Stimulated activated naive CD8-positive, alpha-beta T cell treated with anti-CD3 and anti-CD28 coated beads, Interleukin-15, Interleukin-2, amounts not matched to agents 100 ng/mL and 50 ng/mL, for 24 hours (primary cell): ENCODE data around the gene ZFAND6.
A peak's percentile ranks its signal among the peaks of the same experiment; 100 is the strongest.
"Not testable (repeated sequence)": the region's sequence is repeated elsewhere in the genome, so short reads cannot be mapped to it uniquely, and the experiment has no call there.

Source experiments
- H3K27ac Mint-ChIP-seq: one replicate; pipeline ENCODE4 v1.8.0; 2021; ENCODE audit warnings: mild to moderate bottlenecking, mixed read lengths
- H3K27me3 Mint-ChIP-seq: one replicate; pipeline ENCODE4 v1.8.0; 2021; ENCODE audit warnings: mixed read lengths
- H3K36me3 Mint-ChIP-seq: one replicate; pipeline ENCODE4 v1.8.0; 2021; ENCODE audit warnings: low read depth, mixed read lengths
- H3K4me1 Mint-ChIP-seq: one replicate; pipeline ENCODE4 v1.8.0; 2021; ENCODE audit warnings: low read depth, mixed read lengths
- H3K4me3 Mint-ChIP-seq: one replicate; pipeline ENCODE4 v1.8.0; 2021; ENCODE audit warnings: mild to moderate bottlenecking, mixed read lengths
- H3K9me3 Mint-ChIP-seq: one replicate; pipeline ENCODE4 v1.8.0; 2021; ENCODE audit warnings: mixed read lengths

The ZFAND6 gene

DNA sequence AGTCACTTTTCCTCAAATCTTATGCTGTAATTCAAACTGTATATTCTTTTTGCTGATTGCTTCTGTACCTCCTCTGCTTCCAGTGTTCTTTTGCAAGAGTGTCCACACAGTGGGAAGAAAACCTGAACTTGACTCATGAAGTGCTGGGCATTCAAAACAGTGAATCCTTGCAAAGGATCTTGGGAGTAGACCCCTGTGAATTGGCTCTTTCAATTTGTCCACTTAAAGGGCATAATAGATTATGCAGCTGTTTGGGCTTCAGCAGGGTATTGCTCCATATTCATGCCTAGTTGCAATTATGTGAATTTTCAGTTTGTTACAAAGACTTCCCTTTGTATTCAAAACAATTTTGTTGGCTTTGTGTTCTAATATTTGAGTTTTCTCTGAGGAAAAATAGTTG is 11.4 kb downstream of the ZFAND6 start:
- H3K27me3 Mint-ChIP-seq, result no peaks in the 10 kb centered on the region
- H3K4me3 Mint-ChIP-seq, result no peak overlapping the region
- H3K9me3 Mint-ChIP-seq, result no peaks in the 10 kb centered on the region
- peaks cover 10% of the 10 kb centered on the region for H3K36me3 Mint-ChIP-seq
- no peak overlapping the region for H3K27ac Mint-ChIP-seq
- peaks cover 76% of the 10 kb centered on the region for H3K4me1 Mint-ChIP-seq

DNA sequence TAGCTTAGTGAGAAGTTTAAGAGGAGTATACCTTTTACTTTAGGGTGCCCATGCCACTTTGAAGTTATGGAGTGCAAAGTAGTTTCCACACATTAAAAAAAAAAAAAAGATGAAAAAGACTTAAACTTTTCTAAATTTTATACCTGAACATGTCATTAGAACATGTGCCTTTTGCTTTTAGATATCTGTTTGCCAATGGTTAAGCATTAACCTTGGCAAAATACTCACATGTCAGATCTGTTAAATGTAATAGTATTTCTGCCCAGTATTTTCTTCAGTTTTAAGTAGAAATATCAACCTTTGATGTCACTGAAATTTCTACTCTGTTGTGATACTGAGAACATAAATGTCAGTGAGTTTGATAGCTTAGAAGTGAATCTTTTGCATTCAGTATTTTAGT is 12.2 kb downstream of the ZFAND6 start:
- Mint-ChIP-seq H3K27ac (peak overlapping the region; percentile 41), H3K9me3 (no peaks in the 10 kb centered on the region), H3K4me3 (peak overlapping the region; percentile 44), H3K4me1 (peaks cover 78% of the 10 kb centered on the region), H3K36me3 (peaks cover 12% of the 10 kb centered on the region), H3K27me3 (no peaks in the 10 kb centered on the region)

DNA sequence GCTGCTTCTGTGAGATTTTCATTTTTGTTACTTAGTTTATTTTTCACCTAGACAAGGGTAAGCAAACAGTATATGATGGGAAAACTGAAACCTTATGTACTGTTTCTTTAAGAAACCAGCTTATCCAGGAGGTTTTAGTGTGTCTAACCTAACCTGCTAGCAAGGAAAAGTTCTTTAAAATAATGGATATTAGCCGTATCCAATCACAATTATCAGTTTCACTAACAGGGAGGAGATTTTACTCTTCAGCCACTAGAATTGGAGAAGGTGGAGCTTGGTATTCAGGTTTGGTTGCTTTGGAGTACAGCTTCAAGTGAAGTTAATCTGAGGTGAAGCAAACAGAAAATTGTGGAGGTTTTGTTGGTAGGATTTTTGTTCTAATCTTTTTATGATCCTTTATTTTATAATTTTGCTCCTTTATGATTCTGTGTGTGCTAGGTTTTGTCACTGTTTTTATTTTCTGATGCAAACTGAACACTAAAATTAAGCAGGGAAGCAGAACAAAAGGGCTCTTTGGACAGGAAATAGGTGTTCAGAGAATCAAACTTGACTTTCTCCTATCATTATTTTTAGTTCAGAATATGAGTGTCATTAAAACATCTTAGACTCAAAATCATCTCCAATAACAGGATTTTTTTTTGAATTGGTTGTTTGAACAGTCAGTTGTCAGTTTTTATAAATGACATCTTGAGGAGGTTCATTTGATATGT is 13.0 kb downstream of the ZFAND6 start:
- Mint-ChIP-seq H3K4me3 (peak overlapping the region; percentile 88), H3K9me3 (no peaks in the 10 kb centered on the region), H3K27me3 (no peaks in the 10 kb centered on the region), H3K4me1 (peaks cover 78% of the 10 kb centered on the region), H3K27ac (peak overlapping the region; percentile 47), H3K36me3 (peaks cover 12% of the 10 kb centered on the region)

DNA sequence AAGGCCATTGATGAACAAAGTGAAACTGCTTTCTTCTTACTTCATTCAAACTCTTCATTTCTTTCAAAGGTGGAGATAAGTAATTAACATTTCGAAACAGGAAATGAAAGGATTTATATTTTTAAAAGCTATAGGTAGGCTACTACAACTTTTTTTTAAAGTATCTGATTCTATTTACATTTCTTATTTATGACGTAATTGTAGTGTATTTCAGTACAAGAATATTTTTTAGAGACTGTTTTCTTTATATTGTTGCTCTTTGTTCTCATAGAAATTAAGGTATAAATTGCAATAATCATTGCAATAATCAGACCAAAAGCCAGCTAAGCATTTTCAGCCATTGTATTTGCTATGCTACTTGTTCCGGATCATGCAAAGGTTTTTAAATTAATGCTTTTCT is 13.7 kb downstream of the ZFAND6 start:
- Mint-ChIP-seq H3K27ac (no peak overlapping the region), H3K36me3 (peaks cover 15% of the 10 kb centered on the region), H3K4me3 (peak overlapping the region; percentile 21), H3K9me3 (no peaks in the 10 kb centered on the region), H3K4me1 (peaks cover 79% of the 10 kb centered on the region), H3K27me3 (no peaks in the 10 kb centered on the region)

DNA sequence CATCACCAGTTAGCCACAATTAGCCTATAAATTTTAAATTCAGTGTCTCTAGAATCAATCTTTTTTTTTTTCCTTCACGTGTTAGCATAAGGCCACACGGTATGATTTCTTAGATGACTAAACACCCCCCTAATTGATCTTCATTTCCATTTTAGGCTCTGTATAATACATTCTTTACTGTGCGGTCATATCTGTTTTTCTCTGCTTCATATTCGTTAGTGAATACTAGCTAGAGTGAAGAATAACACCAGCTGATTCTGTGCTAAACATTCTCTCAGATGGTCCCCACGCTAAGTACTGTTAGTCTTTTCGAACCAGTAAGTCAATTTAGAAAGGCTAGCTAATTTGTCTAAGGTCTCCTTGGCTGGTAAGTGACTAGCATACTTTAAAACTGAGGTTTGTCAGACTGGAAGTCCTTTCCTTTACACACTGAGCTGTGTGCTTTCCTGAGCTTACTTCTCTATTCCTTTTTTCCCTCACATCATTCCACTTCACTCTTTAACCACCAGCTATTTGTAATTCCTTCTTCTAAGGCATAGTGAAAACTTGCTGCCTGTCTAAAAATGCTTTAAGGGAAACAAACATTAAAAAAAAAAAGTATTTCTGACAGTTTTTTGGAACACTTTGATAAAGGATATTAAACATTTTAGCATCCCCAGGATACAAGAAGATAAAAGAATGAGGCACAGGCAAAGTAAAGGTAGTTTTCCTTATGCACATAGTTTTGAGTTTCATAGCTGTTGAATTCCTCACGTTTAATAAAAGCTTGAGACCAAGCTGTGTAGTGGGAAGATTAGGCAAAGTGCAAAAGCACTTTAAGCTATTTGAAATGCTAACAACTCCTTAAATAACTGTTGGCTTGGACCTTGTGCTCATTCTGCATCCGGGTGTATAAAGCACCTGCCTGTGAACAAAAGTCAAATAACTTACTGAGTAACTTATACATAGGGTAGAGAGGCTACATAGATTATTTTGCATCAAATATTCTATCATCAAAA is 17.1 kb downstream of the ZFAND6 start:
- Mint-ChIP-seq H3K27me3 (no peaks in the 10 kb centered on the region), H3K9me3 (no peaks in the 10 kb centered on the region), H3K27ac (no peak overlapping the region), H3K36me3 (peaks cover 21% of the 10 kb centered on the region), H3K4me3 (no peak overlapping the region), H3K4me1 (peaks cover 55% of the 10 kb centered on the region)

DNA sequence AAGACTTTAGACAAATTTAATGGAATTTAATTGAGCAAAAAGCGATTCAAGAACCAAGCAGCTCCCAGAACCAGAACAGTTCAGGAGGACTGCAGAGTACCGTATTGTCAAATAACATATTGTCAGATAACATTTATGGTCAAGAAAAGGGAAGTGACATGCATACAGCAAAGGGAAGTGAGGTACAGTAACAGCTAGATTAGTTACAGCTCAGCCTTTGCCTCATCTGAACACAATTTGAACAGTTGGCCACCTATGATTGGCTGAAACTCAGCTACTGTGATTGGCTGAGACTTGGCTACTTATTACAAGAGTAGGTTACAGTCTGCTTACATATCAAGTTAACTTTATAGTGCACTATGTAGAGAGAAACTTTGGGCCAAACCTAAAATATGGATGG is 21.9 kb downstream of the ZFAND6 start:
- Mint-ChIP-seq H3K4me3 (no peak overlapping the region), H3K9me3 (no peaks in the 10 kb centered on the region), H3K36me3 (peaks cover 15% of the 10 kb centered on the region), H3K27me3 (no peaks in the 10 kb centered on the region), H3K27ac (no peak overlapping the region), H3K4me1 (peaks cover 26% of the 10 kb centered on the region)

DNA sequence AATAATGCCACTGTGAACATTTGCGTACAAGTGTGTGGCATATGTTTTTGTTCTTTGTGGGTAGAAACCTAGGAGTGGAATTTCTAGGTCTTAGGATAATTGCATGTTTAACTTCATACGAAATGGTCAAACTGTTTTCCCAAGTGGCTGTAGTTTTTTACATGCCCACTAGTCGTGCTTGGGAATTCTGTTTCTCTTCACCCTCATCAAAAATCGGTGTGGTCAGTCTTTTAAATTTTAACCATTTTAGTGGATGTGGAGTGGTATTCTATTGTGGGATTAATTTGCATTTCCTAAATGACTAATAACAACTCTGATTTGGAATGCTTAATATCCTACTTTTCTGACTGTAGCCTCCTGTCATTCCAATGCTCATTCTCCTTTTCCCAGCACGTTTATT is 27.6 kb downstream of the ZFAND6 start:
- Mint-ChIP-seq H3K4me1 (peaks cover 40% of the 10 kb centered on the region), H3K4me3 (no peak overlapping the region)

DNA sequence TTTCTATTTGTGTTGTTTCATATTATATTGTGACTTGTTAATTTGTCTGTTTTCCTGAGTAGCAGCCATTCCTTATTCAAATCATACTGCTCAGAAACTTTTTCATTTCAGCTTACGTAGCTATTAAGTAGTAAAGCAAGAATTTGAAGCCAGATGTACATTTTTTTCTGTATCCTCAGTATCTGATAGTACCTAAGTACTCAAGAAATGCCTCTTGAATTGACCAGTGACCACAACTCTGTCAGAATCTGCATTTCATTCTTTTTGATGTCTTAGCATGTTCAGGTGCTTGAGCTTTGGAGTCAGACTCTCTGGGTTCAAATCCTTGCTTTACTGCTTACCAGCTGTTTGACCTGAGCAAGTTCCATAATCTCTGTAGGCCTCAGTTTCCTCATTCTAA is 30.6 kb downstream of the ZFAND6 start:
- Mint-ChIP-seq H3K4me3 (no peak overlapping the region), H3K36me3 (peaks cover 11% of the 10 kb centered on the region), H3K9me3 (no peaks in the 10 kb centered on the region), H3K27me3 (no peaks in the 10 kb centered on the region), H3K4me1 (peaks cover 51% of the 10 kb centered on the region), H3K27ac (no peak overlapping the region)

More for the DNA sequence above, 27.6 kb downstream of the ZFAND6 start:
- H3K27me3 Mint-ChIP-seq, result no peaks in the 10 kb centered on the region
- no peaks in the 10 kb centered on the region for H3K9me3 Mint-ChIP-seq
- no peak overlapping the region for H3K27ac Mint-ChIP-seq
- peaks cover 11% of the 10 kb centered on the region for H3K36me3 Mint-ChIP-seq

DNA sequence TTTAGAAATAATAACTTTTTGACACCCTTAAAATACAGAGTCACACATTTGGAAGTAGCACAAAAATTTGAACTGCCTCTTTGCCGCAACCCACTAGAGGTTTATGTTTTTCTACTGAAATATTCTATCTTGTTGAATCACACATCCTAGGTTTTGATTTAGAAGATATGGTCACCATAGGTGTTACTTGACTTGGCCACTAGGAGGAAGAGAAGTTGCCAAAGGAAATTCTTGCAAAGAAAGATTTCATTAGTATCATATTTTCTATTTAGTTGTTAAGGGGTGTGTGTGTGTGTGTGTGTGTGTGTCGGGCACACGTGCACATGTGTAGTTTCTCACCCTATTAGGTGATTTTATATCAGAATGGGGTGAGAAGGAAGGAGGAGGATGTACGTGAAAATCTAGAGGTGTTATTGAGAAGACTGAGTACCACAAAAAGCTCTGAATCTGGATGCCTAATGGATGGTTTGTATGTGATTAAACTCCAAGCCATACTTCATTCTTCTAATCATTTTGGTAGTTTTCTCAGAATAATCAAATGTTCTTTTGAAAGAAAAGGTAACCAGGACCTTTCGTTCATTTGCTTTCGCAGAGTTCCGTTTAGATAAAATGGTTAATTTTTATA is 31.5 kb downstream of the ZFAND6 start:
- no peaks in the 10 kb centered on the region for H3K9me3 Mint-ChIP-seq
- H3K27ac Mint-ChIP-seq, result no peak overlapping the region
- peaks cover 60% of the 10 kb centered on the region for H3K4me1 Mint-ChIP-seq
- no peaks in the 10 kb centered on the region for H3K27me3 Mint-ChIP-seq
- no peak overlapping the region for H3K4me3 Mint-ChIP-seq
- peaks cover 6% of the 10 kb centered on the region for H3K36me3 Mint-ChIP-seq

DNA sequence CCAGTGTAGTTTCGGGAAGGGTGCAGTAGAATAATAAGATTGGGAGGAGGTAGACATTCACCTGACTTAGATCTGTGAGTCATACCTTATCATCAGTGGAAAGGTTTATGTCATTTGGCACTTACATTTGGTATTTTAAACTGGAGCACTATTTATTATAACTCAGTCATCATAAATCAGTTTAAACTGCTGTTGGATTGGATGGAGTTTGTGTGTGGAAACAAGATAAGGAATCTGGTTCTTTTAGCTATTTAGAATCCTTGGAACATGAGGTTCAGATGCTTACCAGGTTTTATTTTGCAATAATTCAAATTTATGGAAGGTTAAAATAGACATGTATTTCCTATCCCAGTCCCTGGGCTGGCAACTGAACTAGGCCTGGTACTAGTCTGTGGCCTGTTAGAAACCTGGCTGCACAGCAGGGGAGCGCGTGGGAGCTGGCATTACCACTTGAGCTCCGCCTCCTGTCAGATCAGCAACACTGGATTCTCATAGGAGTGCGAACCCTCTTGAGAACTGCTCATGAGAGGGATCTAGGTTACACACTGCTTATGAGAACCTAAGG is 34.5 kb downstream of the ZFAND6 start:
- Mint-ChIP-seq H3K9me3 (no peaks in the 10 kb centered on the region), H3K27me3 (no peaks in the 10 kb centered on the region), H3K27ac (peak overlapping the region; percentile 70), H3K4me3 (peak overlapping the region; percentile 17), H3K4me1 (peaks cover 47% of the 10 kb centered on the region), H3K36me3 (peaks cover 1% of the 10 kb centered on the region)

DNA sequence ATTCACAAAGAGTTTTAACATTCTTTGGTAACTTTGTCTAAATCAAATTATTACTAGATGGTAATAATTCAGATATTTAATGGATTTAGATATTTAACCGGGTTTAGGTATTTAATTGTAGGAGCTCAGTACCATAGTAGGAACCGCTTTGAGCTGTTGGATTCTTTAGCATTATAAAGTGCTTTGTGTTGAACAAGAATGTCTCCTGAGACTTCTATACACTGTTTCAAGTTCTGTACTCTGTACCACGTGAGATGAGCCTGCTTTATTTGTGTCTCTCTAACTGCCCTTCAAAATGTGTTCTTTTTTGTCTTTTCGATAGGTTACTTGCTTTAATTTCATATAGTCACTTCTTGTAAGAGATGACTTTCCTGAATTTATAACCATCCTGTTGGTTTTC is 36.0 kb downstream of the ZFAND6 start:
- H3K27ac Mint-ChIP-seq, result no peak overlapping the region
- H3K4me3 Mint-ChIP-seq, result no peak overlapping the region
- H3K36me3 Mint-ChIP-seq, result peaks cover 4% of the 10 kb centered on the region
- peaks cover 45% of the 10 kb centered on the region for H3K4me1 Mint-ChIP-seq
- no peaks in the 10 kb centered on the region for H3K27me3 Mint-ChIP-seq
- no peaks in the 10 kb centered on the region for H3K9me3 Mint-ChIP-seq

DNA sequence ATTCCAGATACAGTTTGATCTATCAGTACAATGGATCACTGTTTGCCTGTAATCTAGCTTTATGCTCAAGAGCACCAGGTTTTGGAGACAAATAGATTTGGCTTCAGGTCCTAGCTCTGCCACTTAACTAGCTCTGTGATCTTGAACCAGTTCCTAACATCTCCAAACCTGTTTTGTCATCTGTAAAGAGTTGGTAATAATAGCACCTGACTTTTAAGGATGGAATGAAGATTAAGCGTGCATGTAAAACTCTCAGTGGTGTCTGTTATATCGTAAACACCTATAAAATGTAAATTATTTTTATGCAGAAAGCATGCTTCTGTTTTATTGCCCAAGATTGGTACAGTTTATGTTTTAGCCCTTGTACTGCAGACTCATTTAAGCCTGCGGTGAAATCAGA is 36.5 kb downstream of the ZFAND6 start:
- H3K27me3 Mint-ChIP-seq, result no peaks in the 10 kb centered on the region
- H3K36me3 Mint-ChIP-seq, result peaks cover 4% of the 10 kb centered on the region

DNA sequence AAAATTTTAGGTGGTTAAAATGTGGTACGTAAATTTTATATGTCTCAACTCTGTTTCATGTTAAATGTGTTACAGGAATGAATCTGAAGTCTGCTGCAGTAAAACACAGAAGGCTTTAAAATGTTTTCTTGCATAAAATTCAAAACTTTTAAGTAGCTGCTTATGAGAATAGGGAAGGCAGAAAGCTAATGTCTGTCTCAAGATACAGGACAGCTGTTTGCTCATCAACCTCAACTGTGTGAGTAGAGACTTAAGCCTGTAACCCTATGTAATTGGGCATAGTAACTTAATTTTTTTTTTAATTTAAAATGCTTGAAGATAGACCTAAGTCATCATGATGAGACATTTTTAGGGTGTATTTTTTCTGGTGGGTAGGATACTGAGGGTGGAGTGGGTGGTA is 38.9 kb downstream of the ZFAND6 start:
- H3K9me3 Mint-ChIP-seq, result no peaks in the 10 kb centered on the region
- H3K4me3 Mint-ChIP-seq, result no peak overlapping the region
- no peaks in the 10 kb centered on the region for H3K27me3 Mint-ChIP-seq
- H3K4me1 Mint-ChIP-seq, result peaks cover 50% of the 10 kb centered on the region
- peaks cover 7% of the 10 kb centered on the region for H3K36me3 Mint-ChIP-seq
- H3K27ac Mint-ChIP-seq, result no peak overlapping the region

More for the DNA sequence above, 36.5 kb downstream of the ZFAND6 start:
- Mint-ChIP-seq H3K9me3 (no peaks in the 10 kb centered on the region), H3K27ac (no peak overlapping the region), H3K4me1 (peaks cover 45% of the 10 kb centered on the region), H3K4me3 (no peak overlapping the region)

DNA sequence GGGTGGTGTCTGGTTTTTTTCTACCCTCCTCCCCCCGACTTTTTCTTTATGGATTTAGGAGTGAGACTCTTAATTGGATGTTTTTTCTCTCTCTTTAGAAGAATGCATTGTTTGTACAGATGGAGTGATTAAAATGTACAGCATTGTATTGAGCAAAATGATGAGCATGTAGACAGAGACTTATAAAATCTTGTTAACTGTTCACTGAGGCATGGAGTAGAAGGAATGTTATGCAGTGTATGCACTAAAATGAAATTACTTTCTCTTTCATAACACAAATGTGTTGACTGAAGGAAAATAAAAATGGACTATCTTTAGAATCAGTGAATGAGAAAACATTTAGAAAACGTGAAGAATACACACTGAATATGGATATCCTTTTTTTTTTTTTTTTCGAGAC is 39.8 kb downstream of the ZFAND6 start:
- Mint-ChIP-seq H3K27ac (no peak overlapping the region), H3K36me3 (peaks cover 7% of the 10 kb centered on the region), H3K4me3 (no peak overlapping the region), H3K9me3 (no peaks in the 10 kb centered on the region), H3K4me1 (peaks cover 43% of the 10 kb centered on the region), H3K27me3 (no peaks in the 10 kb centered on the region)

DNA sequence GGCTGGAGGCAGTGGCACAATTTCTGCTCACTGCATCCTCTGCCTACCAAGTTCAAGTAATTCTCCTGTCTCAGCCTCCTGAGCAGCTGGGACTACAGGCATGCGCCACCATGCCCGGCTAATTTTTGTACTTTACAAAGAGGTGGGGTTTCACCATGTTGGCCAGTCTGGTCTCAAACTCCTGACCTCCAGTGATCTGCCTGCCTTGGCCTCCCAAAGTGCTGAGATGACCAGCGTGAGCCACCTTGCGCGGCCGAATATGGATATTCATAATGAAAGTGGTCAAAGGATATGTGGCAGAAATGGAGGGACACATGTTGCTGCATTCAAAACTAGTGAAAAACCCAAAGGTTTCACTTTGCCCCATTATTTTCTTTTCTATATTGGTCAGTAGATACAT is 40.2 kb downstream of the ZFAND6 start:
- not testable (repeated sequence) for H3K4me3 Mint-ChIP-seq, H3K27me3 Mint-ChIP-seq, H3K9me3 Mint-ChIP-seq
- peak overlapping the region; percentile 49 for H3K27ac Mint-ChIP-seq
- peaks cover 11% of the 10 kb centered on the region for H3K36me3 Mint-ChIP-seq
- peaks cover 42% of the 10 kb centered on the region for H3K4me1 Mint-ChIP-seq
